CD4-positive, alpha-beta T cell treated with Interleukin-6 at 100 ng/mL for 8 hours (primary cell): ENCODE measurements around the gene RBM18.

Experiments
- DNase-seq: peaks from one replicate; pipeline ENCODE4 v3.0.0-alpha.2; 2020; ENCODE audit warnings: mixed read lengths, low spot score

RBM18 gene

DNA sequence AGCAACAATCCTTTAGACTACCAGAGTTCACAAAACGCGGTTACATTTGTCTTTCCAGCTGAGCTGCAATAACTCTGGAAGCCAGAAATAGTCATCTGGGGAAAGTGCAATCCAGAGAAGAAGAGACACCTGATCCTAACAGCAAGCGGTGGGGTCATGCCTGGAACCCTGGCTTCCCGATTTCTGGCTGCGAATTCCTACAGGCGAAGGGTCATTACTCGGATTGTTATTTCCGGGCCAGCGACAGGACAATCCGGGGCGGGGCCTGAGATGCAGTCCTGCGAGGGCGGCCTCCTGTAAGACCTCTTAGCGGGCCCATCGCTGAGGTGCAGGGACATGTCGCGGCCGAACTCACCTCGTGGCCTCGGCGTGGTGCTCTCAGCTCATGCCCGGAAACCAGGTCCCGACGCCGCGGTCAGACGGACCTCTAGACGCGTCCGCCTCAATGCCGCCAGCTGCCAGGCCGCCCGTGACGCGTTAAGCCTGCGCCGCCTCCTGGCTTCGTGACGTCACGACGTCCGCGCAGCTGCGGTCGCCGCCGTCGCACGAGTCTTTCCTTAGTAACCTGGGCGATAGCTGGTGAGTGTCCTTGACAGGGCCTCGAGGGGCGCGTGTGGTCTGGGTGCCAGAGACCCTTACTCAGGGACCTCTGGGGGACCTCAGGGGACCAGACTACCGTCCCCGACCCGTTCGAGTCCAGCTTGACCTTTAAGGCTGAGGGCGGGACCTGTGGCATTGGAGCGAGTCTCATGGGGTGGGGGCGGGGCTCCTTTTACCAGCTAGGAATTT lies at the start of gene RBM18, which contains the start of gene MRRF:
RBM18 (minus strand) TSS at position 481 of the 789 bp plus-strand sequence. CDS start 3,348 bp downstream, outside the sequence.
MRRF (plus strand) TSS at position 523 of the 789 bp plus-strand sequence. CDS start 6,010 bp downstream, outside the sequence.
- peak; percentile 81 for DNase-seq

- no peak for DNase-seq
Measured at GRCh38 chr9:122314165-122314564, 49.5 kb upstream of the RBM18 start.

DNA sequence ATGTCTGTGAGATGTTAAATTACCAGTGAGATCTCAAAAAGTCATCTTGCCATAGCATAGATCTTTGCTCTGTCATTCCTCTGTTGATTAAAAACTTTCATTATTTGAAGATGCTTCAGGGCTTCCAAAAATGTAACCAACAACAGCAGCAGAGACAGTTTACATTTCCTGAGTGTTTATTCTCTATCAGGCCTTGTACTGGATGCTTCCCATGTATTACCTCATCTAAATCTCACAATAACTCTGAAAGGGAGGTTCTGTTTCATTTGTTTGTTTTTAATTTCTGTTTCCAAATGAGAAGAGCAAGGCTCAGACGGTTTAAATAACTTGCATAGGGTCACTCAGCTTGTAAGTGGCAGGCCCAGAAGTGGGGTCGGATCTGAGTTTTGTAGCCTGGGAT lies 45.2 kb upstream of the RBM18 start:
- no peak for DNase-seq

GRCh38 chr9:122307925-122308324 lies 43.3 kb upstream of the RBM18 start:
- no peak for DNase-seq

GRCh38 chr9:122307061-122307460 lies 42.4 kb upstream of the RBM18 start:
- no peak for DNase-seq

- no peak for DNase-seq
Measured at GRCh38 chr9:122302237-122303093, 37.8 kb upstream of the RBM18 start.

DNA sequence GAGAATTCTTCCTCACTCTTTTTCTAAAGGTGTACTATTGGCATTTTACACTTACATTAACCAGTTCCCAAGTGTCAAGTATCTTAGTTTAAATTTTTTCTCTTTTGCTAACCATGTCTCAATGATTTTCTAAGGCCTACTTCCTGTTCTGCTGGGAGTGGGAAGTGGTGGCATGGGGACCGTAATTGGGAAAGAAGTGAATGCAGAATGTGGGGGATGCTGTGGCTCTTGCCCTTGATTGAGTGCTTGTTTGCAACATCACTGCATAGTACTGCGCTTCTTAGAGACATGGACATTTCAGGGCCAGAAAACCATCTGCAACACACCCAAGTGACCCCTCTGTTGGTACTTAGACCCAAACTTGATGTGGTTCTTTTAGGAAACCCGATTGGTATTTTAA lies 32.9 kb upstream of the RBM18 start:
- DNase-seq = no peak

GRCh38 chr9:122294531-122294930 lies 29.9 kb upstream of the RBM18 start:
- DNase-seq = no peak

DNA sequence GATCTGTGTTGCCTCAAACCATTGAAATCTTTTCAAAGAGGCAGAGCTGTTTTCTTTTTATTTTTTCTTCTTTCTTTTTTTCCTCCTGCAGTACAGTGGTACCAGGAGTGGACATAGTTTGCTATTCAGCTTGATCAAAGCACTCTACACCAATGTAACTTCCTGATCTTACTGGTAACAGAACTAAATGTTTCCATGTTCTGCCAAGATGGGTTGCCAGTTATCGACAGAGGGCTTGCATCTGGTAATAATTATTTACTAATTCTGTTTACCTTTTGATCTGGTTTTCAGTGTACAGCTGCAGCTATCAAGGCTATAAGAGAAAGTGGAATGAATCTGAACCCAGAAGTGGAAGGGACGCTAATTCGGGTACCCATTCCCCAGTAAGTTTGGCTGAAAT lies 26.8 kb upstream of the RBM18 start:
- no peak for DNase-seq

- no peak for DNase-seq
Measured at GRCh38 chr9:122287214-122287720, 22.6 kb upstream of the RBM18 start.

- no peak for DNase-seq
Measured at GRCh38 chr9:122286764-122287163, 22.1 kb upstream of the RBM18 start.

DNA sequence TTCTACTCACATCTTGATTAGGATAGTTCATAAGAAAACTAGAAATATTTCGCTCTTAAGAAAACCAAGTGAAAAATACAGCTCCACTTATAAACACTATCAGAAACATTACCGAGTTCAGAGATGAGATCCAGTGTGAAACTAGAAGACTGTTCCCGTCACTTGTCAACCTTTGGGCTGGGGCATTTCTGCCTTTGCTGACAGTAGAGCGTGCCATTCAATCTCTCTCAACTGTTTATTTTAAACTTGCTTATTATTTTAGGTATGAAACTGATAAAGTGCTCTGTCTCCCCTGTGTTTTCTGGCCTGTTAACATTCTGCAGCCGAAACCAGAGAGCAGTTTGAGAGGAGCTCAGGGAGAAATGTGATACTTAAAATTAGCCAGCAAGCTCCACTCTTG lies 16.7 kb upstream of the RBM18 start:
- no peak for DNase-seq

DNA sequence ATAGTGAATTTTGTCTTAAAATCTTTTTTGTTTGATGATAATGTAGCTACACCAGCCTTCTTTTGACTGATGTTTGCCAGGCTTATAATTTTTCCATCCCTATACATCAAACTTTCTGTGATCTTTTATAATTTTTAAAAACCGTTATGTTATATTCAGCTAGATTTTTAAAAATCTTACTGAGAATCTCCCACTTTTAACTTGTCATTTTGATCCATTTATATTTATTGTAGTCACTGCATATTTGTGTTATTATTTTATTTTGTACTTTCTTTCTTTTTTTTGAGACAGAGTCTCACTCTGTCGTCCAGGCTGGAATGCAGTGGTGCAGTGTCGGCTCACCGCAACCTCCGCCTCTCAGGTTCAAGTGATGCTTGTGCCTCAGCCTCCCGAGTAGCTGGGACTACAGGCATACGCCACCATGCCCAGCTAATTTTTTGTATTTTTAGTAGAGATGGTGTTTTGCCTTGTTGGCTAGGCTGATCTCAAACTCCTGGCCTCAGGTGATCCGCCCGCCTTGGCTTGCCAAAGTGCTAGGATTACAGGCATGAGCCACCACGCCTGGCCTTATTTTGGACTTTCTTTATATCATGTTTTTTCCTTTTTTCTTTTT lies 12.8 kb upstream of the RBM18 start:
- DNase-seq = no peak

DNA sequence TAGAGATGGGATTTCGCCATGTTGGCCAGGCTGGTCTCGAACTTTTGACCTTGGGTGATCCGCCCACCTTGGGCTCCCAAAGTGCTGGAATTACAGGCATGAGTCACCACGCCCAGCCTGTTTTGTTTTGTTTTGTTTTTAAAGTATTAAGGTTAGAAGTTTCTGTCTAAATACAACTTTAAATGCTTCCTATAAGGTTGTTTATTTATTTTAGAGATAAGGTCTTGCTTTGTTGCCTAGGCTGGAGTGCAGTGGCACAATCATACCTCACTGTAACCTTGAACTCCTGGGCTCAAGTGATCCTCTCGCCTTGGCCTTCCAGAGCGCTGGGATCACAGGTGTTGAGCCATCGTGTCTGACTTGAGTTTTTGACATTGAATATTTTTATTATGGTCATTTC lies 11.5 kb upstream of the RBM18 start:
- DNase-seq = no peak

- DNase-seq = no peak
Measured at GRCh38 chr9:122274055-122274454, 9.4 kb upstream of the RBM18 start.

DNA sequence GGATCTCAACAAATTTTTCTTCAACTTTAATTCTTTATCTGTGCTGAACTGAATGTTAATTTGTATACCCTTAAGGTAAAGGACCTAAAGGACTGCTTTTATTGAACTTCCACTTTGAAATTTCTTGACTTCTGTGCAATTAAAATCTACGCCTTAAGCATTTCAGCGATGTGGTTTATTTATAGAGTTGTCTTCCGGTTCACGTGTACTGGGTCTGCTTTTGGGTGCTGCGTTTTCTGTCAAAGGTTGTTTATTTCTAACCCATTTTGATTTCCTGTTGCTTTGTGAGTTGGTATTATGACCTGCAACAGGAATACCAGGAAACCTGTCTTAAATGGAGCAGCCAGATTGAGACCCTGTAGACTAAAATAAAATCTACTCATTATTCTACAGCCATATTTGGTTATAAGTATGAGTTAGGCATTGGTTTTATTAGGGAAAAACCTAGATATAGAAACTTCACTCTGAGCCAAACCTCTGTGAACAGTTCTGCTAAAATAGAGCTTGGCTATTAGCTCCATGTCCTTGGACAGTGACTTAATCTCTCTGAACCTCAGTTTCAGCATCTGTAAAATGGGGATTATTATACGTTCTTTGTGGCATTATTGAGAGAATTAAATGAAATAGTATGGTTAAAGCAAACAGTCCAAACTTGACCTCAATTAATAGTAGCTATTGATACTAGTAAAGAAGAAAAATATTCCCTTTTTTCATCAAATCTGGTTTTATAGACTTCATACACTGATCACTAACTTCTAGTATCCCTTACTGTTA lies 3.6 kb upstream of the RBM18 start:
- no peak for DNase-seq

GRCh38 chr9:122265149-122265915 lies 692 bp upstream of the RBM18 start:
- DNase-seq = peak; percentile 21

- no peak for DNase-seq
Measured at GRCh38 chr9:122263699-122264349, 816 bp downstream of the RBM18 start.

- DNase-seq = no peak
Measured at GRCh38 chr9:122262073-122262472, 2.6 kb downstream of the RBM18 start.

- DNase-seq = no peak
Measured at GRCh38 chr9:122261469-122261881, 3.2 kb downstream of the RBM18 start.
